Panc1 (cell line): ENCODE results near the gene ATP5PF. TPM values are rescaled to one million over a fixed set of nuclear protein-coding genes. Genes with fewer than 3 reads are reported as not detected.
"Not testable (repeated sequence)": the region's sequence is repeated elsewhere in the genome, so short reads cannot be mapped to it uniquely, and the experiment has no call there.

ENCODE experiments used
- ATAC-seq: fragments of 200-7000 bp; cut with Tn5 transposase; 2 replicates; pipeline ENCODE4 v1.9.1; 2020; ENCODE audit warnings: mild to moderate bottlenecking, moderate library complexity
- BruUV-seq: library from RNA; stranded (reverse); fragments of 400-500 nt; replicated peaks from 2 replicates; lab custom pipeline; 2021; lab: Mats Ljungman, UMichigan
- CTCF ChIA-PET: fragments of 300-600 bp; sonication (Branson Sonifier 250); formaldehyde crosslinking; loops from one replicate; lab custom pipeline; 2022; ENCODE audit warnings: antibody characterized with exemption; lab: Charles Lee
- POLR2A ChIA-PET: fragments of 300-600 bp; sonication (Branson Sonifier 250); formaldehyde crosslinking; loops from one replicate; lab custom pipeline; 2022; ENCODE audit warnings: antibody characterized with exemption; lab: Charles Lee
- DNase-seq: peaks from one replicate; pipeline ENCODE4 v3.0.0-alpha.2; 2010; ENCODE audit warnings: low read depth, low spot score
- H3K27ac ChIP-seq: 2 replicates; pipeline ENCODE4 v1.5.1; 2011; ENCODE audit warnings: mild to moderate bottlenecking, low read length, inconsistent platforms
- H3K27me3 ChIP-seq: fragments of 200-500 bp; sonication (Bioruptor generic); 2 replicates; pipeline ENCODE4 v1.6.0; 2014; ENCODE audit warnings: low read length, inconsistent platforms; ENCODE audit not compliant: control insufficient read depth, insufficient read depth
- H3K36me3 ChIP-seq: fragments of 200-500 bp; sonication (Bioruptor generic); 2 replicates; pipeline ENCODE4 v1.5.1; 2014; ENCODE audit warnings: inconsistent platforms, mild to moderate bottlenecking, low read length, moderate library complexity; ENCODE audit not compliant: control insufficient read depth, insufficient read depth
- H3K4me1 ChIP-seq: 2 replicates; pipeline ENCODE4 v1.5.1; 2011; ENCODE audit warnings: inconsistent platforms, mild to moderate bottlenecking, low read length, moderate library complexity; ENCODE audit not compliant: control insufficient read depth, insufficient read depth
- H3K4me3 ChIP-seq, 2 experiments: 2 replicates each; pipeline ENCODE4 v1.5.1; 2011 to 2012; ENCODE audit warnings: low read depth in 2 of 2, low read length in 2 of 2, mild to moderate bottlenecking in 2 of 2, inconsistent platforms in 1 of 2, moderate library complexity in 1 of 2
- H3K9me3 ChIP-seq: fragments of 200-500 bp; sonication (Bioruptor generic); 2 replicates; pipeline ENCODE4 v1.5.1; 2014; ENCODE audit warnings: low read depth, mild to moderate bottlenecking, inconsistent platforms, low read length, moderate library complexity; ENCODE audit not compliant: control insufficient read depth, insufficient read depth
- CTCF ChIP-seq: fragments of 450-650 bp; IDR thresholded peaks from 2 replicates; pipeline ENCODE4 v1.5.1; 2017; ENCODE audit warnings: mild to moderate bottlenecking
- POLR2AphosphoS5 ChIP-seq: IDR thresholded peaks from 2 replicates; pipeline ENCODE4 v1.6.1; 2012; ENCODE audit warnings: mild to moderate bottlenecking, low read depth, low read length, moderate library complexity
- SIN3A ChIP-seq: IDR thresholded peaks from 2 replicates; pipeline ENCODE4 v1.6.1; 2012; ENCODE audit warnings: low read depth, mild to moderate bottlenecking, low read length, moderate library complexity, borderline replicate concordance; ENCODE audit not compliant: insufficient read depth
- TCF7L2 ChIP-seq: IDR thresholded peaks from 2 replicates; pipeline ENCODE4 v1.6.1; 2011; ENCODE audit warnings: mild to moderate bottlenecking, low read depth, low read length, inconsistent platforms
- in situ Hi-C: cut with HindIII; loops from 2 replicates; pipeline ENCODE4 v1.10.0; 2016; ENCODE audit warnings: low sequenced_read_pairs, low pct_unique_long_range_greater_than_20kb
- intact Hi-C: fragments of 100-400 bp; cut with micrococcal nuclease; formaldehyde crosslinking; loops from one replicate; pipeline ENCODE4 v1.10.0; 2022; ENCODE audit not compliant: unreplicated experiment
- total RNA-seq: library from RNA; stranded (reverse); gene quantifications from one replicate; pipeline ENCODE4 v1.2.1, GENCODE V29; 2021; ENCODE audit not compliant: unreplicated experiment
- TF ChIP-seq, protein P1 (sequence below), 2 experiments: IDR thresholded peaks; 2 replicates each; pipeline ENCODE4 v1.6.1; 2011 to 2012; ENCODE audit warnings: low read depth in 2 of 2, control low read depth in 1 of 2, low read length in 1 of 2, mild to moderate bottlenecking in 1 of 2, moderate library complexity in 1 of 2; ENCODE audit not compliant: insufficient read depth in 1 of 2

The ATP5PF gene
- total RNA-seq, 1 experiment from 2014 or later, result 103 TPM

- no peak for TF ChIP-seq TCF7L2
- TF ChIP-seq SIN3A, result no peak
- no peak for TF ChIP-seq POLR2AphosphoS5
- TF ChIP-seq, protein P1, sequence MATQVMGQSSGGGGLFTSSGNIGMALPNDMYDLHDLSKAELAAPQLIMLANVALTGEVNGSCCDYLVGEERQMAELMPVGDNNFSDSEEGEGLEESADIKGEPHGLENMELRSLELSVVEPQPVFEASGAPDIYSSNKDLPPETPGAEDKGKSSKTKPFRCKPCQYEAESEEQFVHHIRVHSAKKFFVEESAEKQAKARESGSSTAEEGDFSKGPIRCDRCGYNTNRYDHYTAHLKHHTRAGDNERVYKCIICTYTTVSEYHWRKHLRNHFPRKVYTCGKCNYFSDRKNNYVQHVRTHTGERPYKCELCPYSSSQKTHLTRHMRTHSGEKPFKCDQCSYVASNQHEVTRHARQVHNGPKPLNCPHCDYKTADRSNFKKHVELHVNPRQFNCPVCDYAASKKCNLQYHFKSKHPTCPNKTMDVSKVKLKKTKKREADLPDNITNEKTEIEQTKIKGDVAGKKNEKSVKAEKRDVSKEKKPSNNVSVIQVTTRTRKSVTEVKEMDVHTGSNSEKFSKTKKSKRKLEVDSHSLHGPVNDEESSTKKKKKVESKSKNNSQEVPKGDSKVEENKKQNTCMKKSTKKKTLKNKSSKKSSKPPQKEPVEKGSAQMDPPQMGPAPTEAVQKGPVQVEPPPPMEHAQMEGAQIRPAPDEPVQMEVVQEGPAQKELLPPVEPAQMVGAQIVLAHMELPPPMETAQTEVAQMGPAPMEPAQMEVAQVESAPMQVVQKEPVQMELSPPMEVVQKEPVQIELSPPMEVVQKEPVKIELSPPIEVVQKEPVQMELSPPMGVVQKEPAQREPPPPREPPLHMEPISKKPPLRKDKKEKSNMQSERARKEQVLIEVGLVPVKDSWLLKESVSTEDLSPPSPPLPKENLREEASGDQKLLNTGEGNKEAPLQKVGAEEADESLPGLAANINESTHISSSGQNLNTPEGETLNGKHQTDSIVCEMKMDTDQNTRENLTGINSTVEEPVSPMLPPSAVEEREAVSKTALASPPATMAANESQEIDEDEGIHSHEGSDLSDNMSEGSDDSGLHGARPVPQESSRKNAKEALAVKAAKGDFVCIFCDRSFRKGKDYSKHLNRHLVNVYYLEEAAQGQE (IDR thresholded peaks at IDR 0.05; ENCODE audit: insufficient read depth in 1 of 2, low read depth in 2 of 2, low read length in 1 of 2), result no peak
- no peak for TF ChIP-seq CTCF
- no peaks in the 10 kb centered on the region for H3K9me3 ChIP-seq
- H3K36me3 ChIP-seq, result no peaks in the 10 kb centered on the region
- no TSS peak for BruUV-seq
- in situ Hi-C loops, result no loop called here
- CTCF ChIA-PET, result interaction anchor here (0.6 kb wide), 1 partner anchor 1540 kb away, joined by 18 read pairs; no protein-coding TSS in a partner anchor
- H3K27ac ChIP-seq, result no peak overlapping the region
- no peak overlapping the region for H3K4me3 ChIP-seq
- POLR2A ChIA-PET, result no interaction called here
- ATAC-seq (no peak), DNase-seq (no peak)
- H3K27me3 ChIP-seq, result no peaks in the 10 kb centered on the region
- H3K4me1 ChIP-seq, result no peaks in the 10 kb centered on the region
- intact Hi-C loops, result no loop called here
These were observed 33.2 kb downstream of the ATP5PF start for GRCh38 chr21:25701529-25701928.

GRCh38 chr21:25700741-25701140 lies 34.0 kb downstream of the ATP5PF start:
- TF ChIP-seq, protein P1 (IDR thresholded peaks at IDR 0.05; ENCODE audit: insufficient read depth in 1 of 2, low read depth in 2 of 2, low read length in 1 of 2), result no peak
- TF ChIP-seq SIN3A (no peak), TCF7L2 (no peak), POLR2AphosphoS5 (no peak), CTCF (no peak)
- intact Hi-C loops (no loop called here), in situ Hi-C loops (no loop called here)
- no peaks in the 10 kb centered on the region for H3K36me3 ChIP-seq
- H3K4me3 ChIP-seq, result no peak overlapping the region
- ChIA-PET CTCF (no interaction called here), POLR2A (no interaction called here)
- no peak for ATAC-seq
- no peaks in the 10 kb centered on the region for H3K9me3 ChIP-seq
- no peaks in the 10 kb centered on the region for H3K4me1 ChIP-seq
- no TSS peak for BruUV-seq
- DNase-seq, result no peak
- no peak overlapping the region for H3K27ac ChIP-seq
- H3K27me3 ChIP-seq, result no peaks in the 10 kb centered on the region

- in situ Hi-C loops, result not testable (repeated sequence)
These were observed 39.2 kb downstream of the ATP5PF start for GRCh38 chr21:25695461-25695860.

More at GRCh38 chr21:25695461-25695860, 39.2 kb downstream of the ATP5PF start:
- H3K4me3 ChIP-seq, ATAC-seq, POLR2A ChIA-PET, H3K36me3 ChIP-seq, H3K27me3 ChIP-seq, BruUV-seq, H3K9me3 ChIP-seq, DNase-seq, H3K27ac ChIP-seq, intact Hi-C loops, CTCF ChIA-PET, H3K4me1 ChIP-seq: not testable (repeated sequence)
